Smooth muscle cell (in vitro differentiated cells): ENCODE measurements around the gene PRELID1. TPM values are rescaled to one million over a fixed set of nuclear protein-coding genes. Genes with fewer than 3 reads are reported as not detected.

ENCODE experiments used
- DNase-seq: peaks from one replicate; lab custom pipeline; 2025; ENCODE audit not compliant: unreplicated experiment; lab: John Stamatoyannopoulos, UW
- H2AFZ ChIP-seq: fragments of 200-600 bp; sonication (generic); 2 replicates; pipeline ENCODE4 v1.6.0; 2016; ENCODE audit warnings: antibody characterized with exemption, low read depth, mild to moderate bottlenecking
- H3F3A ChIP-seq: fragments of 200-600 bp; sonication (generic); 2 replicates; pipeline ENCODE4 v1.6.0; 2017; ENCODE audit warnings: antibody characterized with exemption, low read depth
- H3K27ac ChIP-seq: fragments of 200-600 bp; sonication (generic); 2 replicates; pipeline ENCODE4 v1.5.1; 2016; ENCODE audit warnings: low read depth, mild to moderate bottlenecking
- H3K27me3 ChIP-seq: fragments of 200-600 bp; sonication (generic); 2 replicates; pipeline ENCODE4 v1.6.1; 2016; ENCODE audit warnings: low read depth, mild to moderate bottlenecking
- H3K36me3 ChIP-seq: fragments of 200-600 bp; sonication (generic); 2 replicates; pipeline ENCODE4 v1.5.1; 2016; ENCODE audit warnings: low read depth
- H3K4me1 ChIP-seq: fragments of 200-600 bp; sonication (generic); 2 replicates; pipeline ENCODE4 v1.5.1; 2016; ENCODE audit warnings: low read depth
- H3K4me2 ChIP-seq: fragments of 200-600 bp; sonication (generic); 2 replicates; pipeline ENCODE4 v1.6.0; 2016; ENCODE audit warnings: mild to moderate bottlenecking
- H3K4me3 ChIP-seq: fragments of 200-600 bp; sonication (generic); 2 replicates; pipeline ENCODE4 v1.5.1; 2016; ENCODE audit warnings: mild to moderate bottlenecking
- H3K79me2 ChIP-seq: fragments of 200-600 bp; sonication (generic); 2 replicates; pipeline ENCODE4 v1.6.0; 2016; ENCODE audit warnings: low read depth, mild to moderate bottlenecking
- H3K9ac ChIP-seq: fragments of 200-600 bp; sonication (generic); 2 replicates; pipeline ENCODE4 v1.6.0; 2016; ENCODE audit warnings: low read depth
- H3K9me3 ChIP-seq: fragments of 200-600 bp; sonication (generic); replicated peaks from 2 replicates; pipeline ENCODE4 v1.5.1; 2016; ENCODE audit warnings: low read depth
- H4K20me1 ChIP-seq: fragments of 200-600 bp; sonication (generic); 2 replicates; pipeline ENCODE4 v1.6.0; 2016; ENCODE audit warnings: low read depth
- WGBS: methylation state at CpG from one replicate; pipeline ENCODE4 v1.1.7; 2016; ENCODE audit warnings: low lambda C conversion rate; 5-methylcytosine and 5-hydroxymethylcytosine counted together
- polyA plus RNA-seq: library from polyadenylated mRNA; unstranded; fragments of >200 nt; fragmentation: Nextera tagmentation; extraction: Ambion mirVana; gene quantifications from 2 replicates; pipeline ENCODE4 v1.2.1, GENCODE V29; 2016
- total RNA-seq: library from RNA; depleted of rRNA; stranded (reverse); fragments of >200 nt; gene quantifications from 2 replicates; pipeline ENCODE4 v1.2.3, GENCODE V29; 2014
- TF ChIP-seq, protein P1 (sequence below): fragments of 200-600 bp; sonication (generic); IDR thresholded peaks from 2 replicates; pipeline ENCODE4 v1.5.1; 2017; ENCODE audit warnings: borderline replicate concordance, mild to moderate bottlenecking, antibody characterized with exemption; ENCODE audit not compliant: insufficient read depth, poor library complexity, severe bottlenecking

PRELID1 gene
- total and polyA plus RNA-seq, 2 experiments from 2014 or later, result 197 to 268 TPM

DNA sequence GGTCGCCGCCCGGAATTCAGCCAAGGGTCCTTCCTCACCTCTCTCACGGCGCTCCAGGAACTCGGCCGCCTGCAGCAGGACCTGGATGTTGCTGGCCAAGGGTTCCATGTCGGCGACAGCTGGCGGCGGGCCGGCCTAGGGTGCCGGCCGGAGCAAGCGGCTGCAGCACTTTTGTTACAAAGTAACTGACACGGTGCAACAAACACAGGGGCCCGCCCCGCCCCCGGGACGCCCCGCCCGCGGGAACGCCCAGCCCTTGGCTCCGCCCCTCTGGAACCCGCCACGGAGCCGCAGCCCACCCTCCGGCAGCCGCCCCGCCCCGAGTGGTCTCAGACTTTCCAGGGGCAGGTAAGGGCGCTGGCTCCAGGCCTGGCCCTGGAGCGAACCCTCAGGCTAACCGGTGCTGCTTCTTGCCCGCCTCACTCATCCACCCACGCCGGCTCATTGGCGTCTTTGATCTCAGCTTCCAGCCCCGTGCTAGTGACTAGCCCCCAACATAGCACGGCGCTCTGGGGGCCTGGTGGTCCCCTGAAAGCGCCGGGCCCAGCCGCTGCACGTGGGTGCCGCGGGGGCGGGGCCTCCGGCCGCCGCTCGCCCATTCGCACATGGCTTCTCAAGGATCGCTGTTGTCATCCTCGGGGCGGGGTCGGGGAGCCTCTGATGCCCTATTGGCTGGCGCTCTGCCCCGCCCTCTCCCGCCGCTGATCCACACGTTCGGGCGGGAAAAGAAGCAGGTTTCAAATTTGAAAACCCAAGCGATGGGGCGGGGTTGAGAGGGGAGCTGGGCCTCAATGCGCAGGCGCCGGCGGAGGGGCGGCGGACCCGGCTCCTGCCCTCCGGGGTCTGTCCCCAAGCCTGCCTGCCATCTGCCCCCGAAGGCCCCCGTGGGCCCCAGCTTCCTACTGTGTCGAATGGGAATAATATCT lies 8.4 kb downstream of the PRELID1 start, which contains the start of gene MXD3:
Gene MXD3 (minus strand): TSS at position 176 of the 926 bp plus-strand sequence. CDS start 68 bp downstream, at position 108.
- Histone ChIP-seq H3F3A (no peaks in the 10 kb centered on the region), H3K4me1 (no peaks in the 10 kb centered on the region), H3K27me3 (no peaks in the 10 kb centered on the region), H2AFZ (no peak within 1 kb of the TSS), H3K27ac (peak within 1 kb of the TSS; percentile 55), H3K36me3 (no peaks in the 10 kb centered on the region), H3K79me2 (no peaks in the 10 kb centered on the region), H3K4me3 (peak within 1 kb of the TSS; percentile 71), H3K9me3 (no peaks in the 10 kb centered on the region), H3K4me2 (peak within 1 kb of the TSS; percentile 96), H4K20me1 (peaks cover 40% of the 10 kb centered on the region), H3K9ac (peak within 1 kb of the TSS; percentile 45)
- 1% methylated on average over 58 of the region's 78 CpGs for WGBS
- DNase-seq, result peak; percentile 74
- TF ChIP-seq, protein P1, sequence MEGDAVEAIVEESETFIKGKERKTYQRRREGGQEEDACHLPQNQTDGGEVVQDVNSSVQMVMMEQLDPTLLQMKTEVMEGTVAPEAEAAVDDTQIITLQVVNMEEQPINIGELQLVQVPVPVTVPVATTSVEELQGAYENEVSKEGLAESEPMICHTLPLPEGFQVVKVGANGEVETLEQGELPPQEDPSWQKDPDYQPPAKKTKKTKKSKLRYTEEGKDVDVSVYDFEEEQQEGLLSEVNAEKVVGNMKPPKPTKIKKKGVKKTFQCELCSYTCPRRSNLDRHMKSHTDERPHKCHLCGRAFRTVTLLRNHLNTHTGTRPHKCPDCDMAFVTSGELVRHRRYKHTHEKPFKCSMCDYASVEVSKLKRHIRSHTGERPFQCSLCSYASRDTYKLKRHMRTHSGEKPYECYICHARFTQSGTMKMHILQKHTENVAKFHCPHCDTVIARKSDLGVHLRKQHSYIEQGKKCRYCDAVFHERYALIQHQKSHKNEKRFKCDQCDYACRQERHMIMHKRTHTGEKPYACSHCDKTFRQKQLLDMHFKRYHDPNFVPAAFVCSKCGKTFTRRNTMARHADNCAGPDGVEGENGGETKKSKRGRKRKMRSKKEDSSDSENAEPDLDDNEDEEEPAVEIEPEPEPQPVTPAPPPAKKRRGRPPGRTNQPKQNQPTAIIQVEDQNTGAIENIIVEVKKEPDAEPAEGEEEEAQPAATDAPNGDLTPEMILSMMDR, result no peak

DNA sequence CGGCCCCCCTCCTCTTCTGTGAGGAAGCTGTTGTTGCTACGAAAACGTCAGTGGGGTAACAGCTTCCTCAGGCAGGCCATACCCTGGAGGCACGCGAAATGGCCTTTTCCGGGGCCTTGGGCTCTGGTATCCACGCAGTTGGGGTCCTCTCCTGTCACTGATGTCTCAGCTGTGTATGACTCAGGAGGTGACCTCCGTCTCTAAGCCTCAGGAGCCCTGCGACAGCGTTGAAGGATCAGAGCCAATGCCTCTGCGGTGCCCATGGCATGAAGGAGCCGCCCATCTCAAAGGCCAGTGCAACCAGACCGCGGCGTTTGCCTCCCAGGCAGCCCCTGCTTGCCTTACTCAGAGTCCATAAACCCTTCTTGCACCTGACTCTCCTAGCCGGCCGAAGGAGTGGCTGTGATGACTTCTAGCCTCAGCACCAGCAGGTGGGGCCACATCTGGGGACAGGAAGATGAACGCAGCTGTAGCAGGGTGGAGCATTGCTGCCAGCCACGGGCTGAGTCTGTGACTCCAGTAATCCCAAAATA lies 9.1 kb downstream of the PRELID1 start:
- Histone ChIP-seq H2AFZ (no peak overlapping the region), H3F3A (no peaks in the 10 kb centered on the region), H3K79me2 (no peaks in the 10 kb centered on the region), H3K4me3 (peak overlapping the region; percentile 71), H3K36me3 (no peaks in the 10 kb centered on the region), H3K9me3 (no peaks in the 10 kb centered on the region), H3K4me2 (peak overlapping the region; percentile 96), H3K27me3 (no peaks in the 10 kb centered on the region), H4K20me1 (peaks cover 46% of the 10 kb centered on the region), H3K9ac (no peak overlapping the region), H3K4me1 (no peaks in the 10 kb centered on the region), H3K27ac (no peak overlapping the region)
- WGBS, result 7% methylated on average over 19 of the region's 19 CpGs
- DNase-seq, result no peak
- TF ChIP-seq, protein P1, result no peak

DNA sequence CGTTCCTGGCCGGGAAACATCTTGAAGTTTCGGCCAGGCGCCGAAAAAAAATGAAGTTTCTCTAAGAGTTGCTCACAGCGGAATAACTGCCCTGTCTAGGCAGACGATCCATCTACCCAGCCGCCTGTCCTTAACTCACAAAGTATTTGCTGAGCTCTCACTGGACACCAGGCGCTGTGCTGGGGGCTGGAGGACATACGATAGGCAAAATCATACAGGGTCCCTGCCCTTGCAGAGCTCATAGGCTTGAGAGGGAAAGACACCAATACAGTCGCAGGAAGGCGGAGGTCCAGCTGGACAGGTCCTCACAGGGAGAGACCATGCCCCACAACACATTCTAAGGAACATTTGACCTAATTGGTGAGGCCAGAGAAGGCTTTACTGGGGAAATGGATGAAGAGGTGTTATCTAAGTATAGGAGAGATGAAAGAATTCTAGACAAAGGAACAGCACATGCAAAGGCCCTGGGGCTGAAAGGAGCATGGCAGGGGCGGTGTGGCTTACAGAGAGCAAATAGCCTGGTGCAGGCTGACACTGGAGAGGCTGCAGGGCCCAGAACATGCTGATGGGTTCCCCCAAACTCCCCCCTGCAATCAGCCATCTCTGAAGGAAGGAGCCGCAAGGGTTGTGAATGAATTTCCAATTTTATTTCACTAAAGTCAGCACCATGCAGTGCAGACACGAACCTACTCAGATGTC lies 10.1 kb downstream of the PRELID1 start:
- TF ChIP-seq, protein P1, result no peak
- Histone ChIP-seq H3K4me3 (no peak overlapping the region), H3K4me1 (no peaks in the 10 kb centered on the region), H3K27me3 (no peaks in the 10 kb centered on the region), H3K36me3 (no peaks in the 10 kb centered on the region), H3K27ac (no peak overlapping the region), H3K79me2 (no peaks in the 10 kb centered on the region), H3F3A (peaks cover 3% of the 10 kb centered on the region), H3K4me2 (no peak overlapping the region), H4K20me1 (peaks cover 51% of the 10 kb centered on the region), H3K9ac (no peak overlapping the region), H2AFZ (no peak overlapping the region), H3K9me3 (no peaks in the 10 kb centered on the region)
- WGBS, result 96% methylated on average over 15 of the region's 15 CpGs
- DNase-seq, result no peak
